HepG2 (cell line): Measurements from ENCODE around the gene LTBR. TPM values are rescaled to one million over a fixed set of nuclear protein-coding genes. Genes with fewer than 3 reads are reported as not detected.

Experiments
- ATAC-seq: fragments of 200-7000 bp; cut with Tn5 transposase; 3 replicates; pipeline ENCODE4 v1.9.1; 2020; ENCODE audit warnings: mild to moderate bottlenecking, moderate library complexity
- BruUV-seq: library from RNA; stranded (reverse); fragments of 400-500 nt; replicated peaks from 2 replicates; lab custom pipeline; 2021; lab: Mats Ljungman, UMichigan
- CTCF ChIA-PET: fragments of 300-600 bp; formaldehyde crosslinking; extraction: SDS; loops from one replicate; lab custom pipeline; 2021; ENCODE audit warnings: low total read pairs, inconsistent platforms, low intra/inter-chr PET ratio; lab: Yijun Ruan, JAX
- POLR2A ChIA-PET: fragments of 350-600 bp; sonication (Branson Sonifier 250); formaldehyde crosslinking; loops from one replicate; lab custom pipeline; 2020; ENCODE audit warnings: antibody characterized with exemption, inconsistent platforms; lab: Yijun Ruan, JAX
- DNase-seq: peaks from one replicate; pipeline ENCODE4 v3.0.0-alpha.2; 2015; ENCODE audit warnings: low spot score
- FAIRE-seq: peaks from 3 replicates; lab custom pipeline; 2011; peaks lifted over from hg19 to GRCh38; lab: Jason Lieb, UNC
- H2AFZ ChIP-seq: one replicate; pipeline ENCODE4 v1.6.1; 2011; ENCODE audit warnings: low read length, inconsistent platforms
- H3K27ac ChIP-seq: fragments of 300-600 bp; 3 replicates; pipeline ENCODE4 v1.8.0; 2011; ENCODE audit warnings: mixed run types, mild to moderate bottlenecking, mixed read lengths, low read length, inconsistent platforms; ENCODE audit not compliant: insufficient read depth; ENCODE audit errors: extremely low read length
- H3K27me3 ChIP-seq, 2 experiments: fragments of 200-600 bp in 1 of 2; 2 replicates in 1 of 2; 3 replicates in 1 of 2; pipeline versions ENCODE4 v1.6.0 to v1.8.0; 2011; ENCODE audit warnings: low read length in 2 of 2, mild to moderate bottlenecking in 2 of 2, moderate library complexity in 2 of 2, inconsistent platforms in 1 of 2; ENCODE audit not compliant: insufficient read depth in 2 of 2, control insufficient read depth in 1 of 2
- H3K36me3 ChIP-seq, 2 experiments: fragments of 200-600 bp in 1 of 2; replicated peaks in 1 of 2; 2 replicates in 1 of 2; 3 replicates in 1 of 2; pipeline versions ENCODE4 v1.5.1 to v1.8.0; 2011; ENCODE audit warnings: low read length in 2 of 2, inconsistent platforms in 1 of 2; ENCODE audit not compliant: insufficient read depth in 2 of 2, control insufficient read depth in 1 of 2
- H3K4me1 ChIP-seq: 2 replicates; pipeline ENCODE4 v1.5.1; 2012; ENCODE audit warnings: low read length, inconsistent platforms; ENCODE audit not compliant: insufficient read depth
- H3K4me2 ChIP-seq: 2 replicates; pipeline ENCODE4 v1.6.0; 2011; ENCODE audit warnings: low read depth, low read length, inconsistent platforms
- H3K4me3 ChIP-seq, 3 experiments: fragments of 200-600 bp in 1 of 3; sonication (generic), shearing (Covaris generic) in 1 of 3; replicated peaks in 1 of 3; 2 replicates each; pipeline ENCODE4 v1.5.1; 2011 to 2016; ENCODE audit warnings: low read length in 3 of 3, inconsistent platforms in 2 of 3, low read depth in 2 of 3, mild to moderate bottlenecking in 2 of 3, control low read depth in 1 of 3, mixed read lengths in 1 of 3; ENCODE audit not compliant: insufficient read depth in 1 of 3
- H3K79me2 ChIP-seq: one replicate; pipeline ENCODE4 v1.6.1; 2011; ENCODE audit warnings: low read length, inconsistent platforms; ENCODE audit not compliant: insufficient read depth
- H3K9ac ChIP-seq: 2 replicates; pipeline ENCODE4 v1.6.0; 2011; ENCODE audit warnings: mild to moderate bottlenecking, low read depth, low read length, inconsistent platforms; ENCODE audit not compliant: insufficient read depth
- H3K9me3 ChIP-seq: 2 replicates; pipeline ENCODE4 v1.5.1; 2012; ENCODE audit warnings: mild to moderate bottlenecking, low read length
- H4K20me1 ChIP-seq: 2 replicates; pipeline ENCODE4 v1.6.0; 2011; ENCODE audit warnings: inconsistent platforms, mild to moderate bottlenecking, low read length, moderate library complexity; ENCODE audit not compliant: insufficient read depth
- CCDC6 ChIP-seq: sonication (generic); formaldehyde crosslinking; IDR thresholded peaks from 2 replicates; pipeline ENCODE4 v1.8.1; 2022; ENCODE audit warnings: mild to moderate bottlenecking, missing genetic modification reagents, moderate library complexity
- HMGA1 ChIP-seq: sonication (generic); formaldehyde crosslinking; conservative IDR thresholded peaks from 2 replicates; pipeline ENCODE4 v1.4.0; 2020; ENCODE audit warnings: missing genetic modification reagents
- HMGXB3 ChIP-seq: sonication (generic); formaldehyde crosslinking; IDR thresholded peaks from 2 replicates; pipeline ENCODE4 v1.4.0; 2020; ENCODE audit warnings: missing genetic modification reagents, borderline replicate concordance
- HOXA3 ChIP-seq: sonication (generic); formaldehyde crosslinking; IDR thresholded peaks from 2 replicates; pipeline ENCODE4 v1.5.0; 2020; ENCODE audit warnings: missing genetic modification reagents
- JARID2 ChIP-seq: sonication (generic); formaldehyde crosslinking; IDR thresholded peaks from 2 replicates; pipeline ENCODE4 v1.8.1; 2023; ENCODE audit warnings: missing genetic modification reagents, inconsistent platforms; ENCODE audit not compliant: insufficient replicate concordance
- LRRFIP1 ChIP-seq: sonication (generic); formaldehyde crosslinking; conservative IDR thresholded peaks from 2 replicates; pipeline ENCODE4 v1.4.0; 2020; ENCODE audit warnings: missing genetic modification reagents
- NAIF1 ChIP-seq: sonication (generic); formaldehyde crosslinking; IDR thresholded peaks from 2 replicates; pipeline ENCODE4 v1.5.0; 2020; ENCODE audit warnings: mild to moderate bottlenecking, missing genetic modification reagents, borderline replicate concordance
- RAD51 ChIP-seq: fragments of 450-650 bp; IDR thresholded peaks from 2 replicates; pipeline ENCODE4 v1.6.1; 2016; ENCODE audit warnings: borderline replicate concordance
- SALL1 ChIP-seq: sonication (generic); formaldehyde crosslinking; IDR thresholded peaks from 2 replicates; pipeline ENCODE4 v1.8.0; 2022; ENCODE audit warnings: mild to moderate bottlenecking, missing genetic modification reagents
- THYN1 ChIP-seq: sonication (generic); formaldehyde crosslinking; IDR thresholded peaks from 2 replicates; pipeline ENCODE4 v1.8.1; 2023; ENCODE audit warnings: low read depth, mild to moderate bottlenecking, moderate library complexity, missing genetic modification reagents, borderline replicate concordance
- ZNF350 ChIP-seq: sonication (generic); formaldehyde crosslinking; IDR thresholded peaks from 2 replicates; pipeline ENCODE4 v1.4.0; 2020; ENCODE audit warnings: mild to moderate bottlenecking, low read depth, missing genetic modification reagents, borderline replicate concordance
- ZNF773 ChIP-seq: sonication (generic); formaldehyde crosslinking; IDR thresholded peaks from 2 replicates; pipeline ENCODE4 v1.4.0; 2020; ENCODE audit warnings: missing genetic modification reagents, borderline replicate concordance
- WGBS: methylation state at CpG from one replicate; pipeline ENCODE4 v1.1.6; 2017; ENCODE audit warnings: low lambda C conversion rate; 5-methylcytosine and 5-hydroxymethylcytosine counted together
- in situ Hi-C: cut with HindIII; loops from 2 replicates; pipeline ENCODE4 v1.10.0; 2017; ENCODE audit warnings: low pct_unique_long_range_greater_than_20kb; ENCODE audit not compliant: extremely low pct_ligation_motif_present
- intact Hi-C: fragments of 100-400 bp; cut with micrococcal nuclease; formaldehyde crosslinking; loops from one replicate; pipeline ENCODE4 v1.10.0; 2022; ENCODE audit not compliant: unreplicated experiment
- polyA plus RNA-seq, 8 experiments: library from polyadenylated mRNA; depleted of rRNA in 3 of 8; stranded (reverse) in 7 of 8; unstranded in 1 of 8; fragments of >200 nt; fragmentation: Illumina TruSeq in 4 of 8; extraction: Trizol in 4 of 8; gene quantifications; 2 replicates each; pipeline versions ENCODE4 v1.2.1 to v1.2.3, GENCODE V29; 2011 to 2016; ENCODE audit warnings: low read depth in 4 of 8, missing spikeins in 1 of 8, mixed read lengths in 1 of 8; ENCODE audit not compliant: insufficient read depth in 1 of 8
- total RNA-seq, 5 experiments: library from RNA; depleted of rRNA; stranded (reverse); fragments of >200 nt; fragmentation: Illumina TruSeq; extraction: Trizol; gene quantifications; 2 replicates each; pipeline ENCODE4 v1.2.3, GENCODE V29; 2016; ENCODE audit warnings: low read depth in 1 of 5
- TF ChIP-seq, protein P1 (sequence below): sonication (generic); formaldehyde crosslinking; IDR thresholded peaks from 2 replicates; pipeline ENCODE4 v1.4.0; 2020; ENCODE audit warnings: missing genetic modification reagents, borderline replicate concordance

The LTBR gene
- total and polyA plus RNA-seq, 2 of the 13 experiments (the other 11 are each of a cell fraction or from before 2014, with no cell fraction given) = 31.4 to 34.8 TPM

GRCh38 chr12:6425590-6426531 lies 41.9 kb downstream of the LTBR start:
- no peaks in the 10 kb centered on the region for H3K79me2 ChIP-seq
- WGBS = 38% methylated on average over 22 of the region's 23 CpGs
- peak overlapping the region; percentile 72 for H3K4me2 ChIP-seq
- no peaks in the 10 kb centered on the region for H4K20me1 ChIP-seq
- no peaks in the 10 kb centered on the region for H3K36me3 ChIP-seq
- H3K9ac ChIP-seq = no peak overlapping the region
- H3K27me3 ChIP-seq = peaks cover 2 to 12% of the 10 kb centered on the region in 2 experiments; a peak in 2 of 5 replicates
- intact Hi-C loops (no loop called here), in situ Hi-C loops (loop anchor here (10.0 kb wide), 1 partner anchor 109 kb away; the partner anchor contains the start of gene GAPDH)
- H3K4me1 ChIP-seq = peaks cover 50% of the 10 kb centered on the region
- H3K27ac ChIP-seq = no peak overlapping the region
- peak; percentile 49 for DNase-seq
- FAIRE-seq = no peak
- ATAC-seq = peak; percentile 46
- POLR2A ChIA-PET = interaction anchor here (0.5 to 4.2 kb wide), 7 partner anchors 9 to 108 kb away, joined by 3 to 20 read pairs (median 3); partner anchors contain the start of genes LTBR, TAPBPL and VAMP1
- no TSS peak for BruUV-seq
- CTCF ChIA-PET = no interaction called here
- H2AFZ ChIP-seq = no peak overlapping the region
- no peaks in the 10 kb centered on the region for H3K9me3 ChIP-seq
- H3K4me3 ChIP-seq = peak overlapping the region in 1 of 3 experiments; percentile 55; a peak in 2 of 6 replicates
- TF ChIP-seq LRRFIP1 (CRISPR knock-in tag) (no peak), SALL1 (peak; percentile 40), HMGA1 (CRISPR knock-in tag) (no peak), JARID2 (CRISPR knock-in tag) (no peak), HMGXB3 (CRISPR knock-in tag) (no peak), CCDC6 (CRISPR knock-in tag) (no peak), ZNF350 (CRISPR knock-in tag) (no peak), ZNF773 (CRISPR knock-in tag) (no peak), HOXA3 (CRISPR knock-in tag) (0 out of 2 replicates have a peak, but pooled peaks have one; percentile 8), THYN1 (CRISPR knock-in tag) (no peak), NAIF1 (CRISPR knock-in tag) (no peak), RAD51 (no peak)
- TF ChIP-seq, protein P1, sequence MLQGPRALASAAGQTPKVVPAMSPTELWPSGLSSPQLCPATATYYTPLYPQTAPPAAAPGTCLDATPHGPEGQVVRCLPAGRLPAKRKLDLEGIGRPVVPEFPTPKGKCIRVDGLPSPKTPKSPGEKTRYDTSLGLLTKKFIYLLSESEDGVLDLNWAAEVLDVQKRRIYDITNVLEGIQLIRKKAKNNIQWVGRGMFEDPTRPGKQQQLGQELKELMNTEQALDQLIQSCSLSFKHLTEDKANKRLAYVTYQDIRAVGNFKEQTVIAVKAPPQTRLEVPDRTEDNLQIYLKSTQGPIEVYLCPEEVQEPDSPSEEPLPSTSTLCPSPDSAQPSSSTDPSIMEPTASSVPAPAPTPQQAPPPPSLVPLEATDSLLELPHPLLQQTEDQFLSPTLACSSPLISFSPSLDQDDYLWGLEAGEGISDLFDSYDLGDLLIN (CRISPR knock-in tag) = no peak
